ENCODE measurements around the gene PPFIA1.

Gene PPFIA1

GRCh38 chr11:70352601-70353000, 82.1 kb downstream of the PPFIA1 start:
- in situ Hi-C loops (cut with HindIII; ENCODE audit: low sequenced_read_pairs): no loop called here

GRCh38 chr11:70353329-70353728, 82.8 kb downstream of the PPFIA1 start:
- in situ Hi-C loops (cut with HindIII; ENCODE audit: low sequenced_read_pairs): no loop called here

- in situ Hi-C loops (cut with HindIII; ENCODE audit: low sequenced_read_pairs): no loop called here
Measured at GRCh38 chr11:70353900-70354568, 83.5 kb downstream of the PPFIA1 start.

GRCh38 chr11:70354629-70355028, 84.1 kb downstream of the PPFIA1 start:
- in situ Hi-C loops (cut with HindIII; ENCODE audit: low sequenced_read_pairs): no loop called here

- in situ Hi-C loops (cut with HindIII; ENCODE audit: low sequenced_read_pairs): no loop called here
Measured at GRCh38 chr11:70358753-70359152, 88.3 kb downstream of the PPFIA1 start.

- in situ Hi-C loops (cut with HindIII; ENCODE audit: low sequenced_read_pairs): no loop called here
Measured at GRCh38 chr11:70359451-70360205, 89.1 kb downstream of the PPFIA1 start.

- in situ Hi-C loops (cut with HindIII; ENCODE audit: low sequenced_read_pairs): no loop called here
Measured at GRCh38 chr11:70360211-70360610, 89.7 kb downstream of the PPFIA1 start.

GRCh38 chr11:70364178-70364577, 93.7 kb downstream of the PPFIA1 start:
- in situ Hi-C loops (cut with HindIII; ENCODE audit: low sequenced_read_pairs): no loop called here

GRCh38 chr11:70364745-70365543, 94.5 kb downstream of the PPFIA1 start:
- in situ Hi-C loops (cut with HindIII; ENCODE audit: low sequenced_read_pairs): no loop called here

GRCh38 chr11:70365544-70365927, 95.0 kb downstream of the PPFIA1 start:
- in situ Hi-C loops (cut with HindIII; ENCODE audit: low sequenced_read_pairs): no loop called here

GRCh38 chr11:70367071-70367470, 96.6 kb downstream of the PPFIA1 start:
- in situ Hi-C loops (cut with HindIII; ENCODE audit: low sequenced_read_pairs): no loop called here

GRCh38 chr11:70368961-70369360, 98.5 kb downstream of the PPFIA1 start:
- in situ Hi-C loops (cut with HindIII; ENCODE audit: low sequenced_read_pairs): no loop called here

- in situ Hi-C loops (cut with HindIII; ENCODE audit: low sequenced_read_pairs): no loop called here
Measured at GRCh38 chr11:70371241-70371640, 100.8 kb downstream of the PPFIA1 start.

GRCh38 chr11:70372076-70372475, 101.6 kb downstream of the PPFIA1 start:
- in situ Hi-C loops (cut with HindIII; ENCODE audit: low sequenced_read_pairs): no loop called here

- in situ Hi-C loops (cut with HindIII; ENCODE audit: low sequenced_read_pairs): no loop called here
Measured at GRCh38 chr11:70376621-70377020, 106.1 kb downstream of the PPFIA1 start.

GRCh38 chr11:70377645-70378044, 107.2 kb downstream of the PPFIA1 start:
- in situ Hi-C loops (cut with HindIII; ENCODE audit: low sequenced_read_pairs): no loop called here

- in situ Hi-C loops (cut with HindIII; ENCODE audit: low sequenced_read_pairs): no loop called here
Measured at GRCh38 chr11:70378506-70379134, 108.1 kb downstream of the PPFIA1 start.

GRCh38 chr11:70381350-70381749, 110.9 kb downstream of the PPFIA1 start:
- in situ Hi-C loops (cut with HindIII; ENCODE audit: low sequenced_read_pairs): no loop called here

GRCh38 chr11:70381872-70382861, 111.7 kb downstream of the PPFIA1 start:
- in situ Hi-C loops (cut with HindIII; ENCODE audit: low sequenced_read_pairs): no loop called here
